ENCODE results near the gene GPX6.

DNA sequence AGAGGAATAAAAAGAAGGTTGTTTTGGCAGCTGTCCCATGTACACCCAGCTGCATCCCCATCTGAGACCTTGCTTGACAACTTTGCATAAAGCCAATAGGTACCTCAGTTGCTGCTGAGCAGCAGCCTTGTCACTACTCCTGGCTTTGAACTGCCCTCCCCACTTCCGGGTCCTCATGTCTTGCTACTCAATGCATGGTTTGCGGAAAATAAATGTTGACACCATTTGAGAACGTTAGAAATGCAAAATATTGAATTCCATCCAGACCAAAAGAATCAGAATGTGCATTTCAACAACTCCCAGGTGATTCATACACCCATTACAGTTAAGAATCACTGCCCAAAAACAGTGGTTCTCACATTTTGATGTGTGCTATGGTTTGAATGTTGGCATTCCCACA lies 43.0 kb upstream of the GPX6 start:
- TF ChIP-seq, protein P1, sequence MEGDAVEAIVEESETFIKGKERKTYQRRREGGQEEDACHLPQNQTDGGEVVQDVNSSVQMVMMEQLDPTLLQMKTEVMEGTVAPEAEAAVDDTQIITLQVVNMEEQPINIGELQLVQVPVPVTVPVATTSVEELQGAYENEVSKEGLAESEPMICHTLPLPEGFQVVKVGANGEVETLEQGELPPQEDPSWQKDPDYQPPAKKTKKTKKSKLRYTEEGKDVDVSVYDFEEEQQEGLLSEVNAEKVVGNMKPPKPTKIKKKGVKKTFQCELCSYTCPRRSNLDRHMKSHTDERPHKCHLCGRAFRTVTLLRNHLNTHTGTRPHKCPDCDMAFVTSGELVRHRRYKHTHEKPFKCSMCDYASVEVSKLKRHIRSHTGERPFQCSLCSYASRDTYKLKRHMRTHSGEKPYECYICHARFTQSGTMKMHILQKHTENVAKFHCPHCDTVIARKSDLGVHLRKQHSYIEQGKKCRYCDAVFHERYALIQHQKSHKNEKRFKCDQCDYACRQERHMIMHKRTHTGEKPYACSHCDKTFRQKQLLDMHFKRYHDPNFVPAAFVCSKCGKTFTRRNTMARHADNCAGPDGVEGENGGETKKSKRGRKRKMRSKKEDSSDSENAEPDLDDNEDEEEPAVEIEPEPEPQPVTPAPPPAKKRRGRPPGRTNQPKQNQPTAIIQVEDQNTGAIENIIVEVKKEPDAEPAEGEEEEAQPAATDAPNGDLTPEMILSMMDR (conservative IDR thresholded peaks at IDR 0.05): no peak
- TF ChIP-seq ZFX (IDR thresholded peaks at IDR 0.05): no peak
